HepG2 (cell line): Measurements from ENCODE around the gene SLA2.
"Not testable (repeated sequence)": the region's sequence is repeated elsewhere in the genome, so short reads cannot be mapped to it uniquely, and the experiment has no call there.

Experiments used
- ATF3 ChIP-seq: sonication (generic); formaldehyde crosslinking; IDR thresholded peaks from 2 replicates; pipeline ENCODE4 v1.4.0; 2020; ENCODE audit warnings: missing genetic modification reagents
- ZBTB33 ChIP-seq: sonication (generic); formaldehyde crosslinking; IDR thresholded peaks from 2 replicates; pipeline ENCODE4 v1.4.0; 2020; ENCODE audit warnings: missing genetic modification reagents
- TF ChIP-seq, protein P1 (sequence below): sonication (generic); formaldehyde crosslinking; IDR thresholded peaks from one replicate; pipeline ENCODE4 v1.5.1; 2020; ENCODE audit warnings: mild to moderate bottlenecking, missing genetic modification reagents; ENCODE audit errors: not compliant biosample characterization

DNA sequence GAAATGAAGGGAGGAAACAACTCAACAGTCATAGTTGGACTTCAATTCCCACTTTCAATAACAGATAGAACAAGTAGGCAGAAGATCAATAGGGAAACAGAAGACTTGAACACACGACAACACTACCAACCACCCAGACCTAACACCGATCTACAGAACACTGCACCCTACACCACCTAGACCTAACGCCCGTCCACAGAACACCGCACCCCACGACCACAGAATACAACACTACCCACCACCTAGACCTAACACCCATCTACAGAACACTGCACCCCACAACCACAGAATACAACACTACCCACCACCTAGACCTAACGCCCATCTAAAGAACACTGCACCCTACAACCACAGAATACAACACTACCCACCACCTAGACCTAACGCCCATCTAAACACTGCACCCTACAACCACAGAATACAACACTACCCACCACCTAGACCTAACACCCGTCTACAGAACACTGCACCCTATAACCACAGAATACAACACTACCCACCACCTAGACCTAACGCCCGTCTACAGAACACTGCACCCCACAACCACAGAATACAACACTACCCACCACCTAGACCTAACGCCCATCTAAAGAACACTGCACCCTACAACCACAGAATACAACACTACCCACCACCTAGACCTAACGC is 81.8 kb downstream of the SLA2 start:
- TF ChIP-seq ZBTB33; ATF3 (CRISPR knock-in tag): not testable (repeated sequence)
- TF ChIP-seq, protein P1, sequence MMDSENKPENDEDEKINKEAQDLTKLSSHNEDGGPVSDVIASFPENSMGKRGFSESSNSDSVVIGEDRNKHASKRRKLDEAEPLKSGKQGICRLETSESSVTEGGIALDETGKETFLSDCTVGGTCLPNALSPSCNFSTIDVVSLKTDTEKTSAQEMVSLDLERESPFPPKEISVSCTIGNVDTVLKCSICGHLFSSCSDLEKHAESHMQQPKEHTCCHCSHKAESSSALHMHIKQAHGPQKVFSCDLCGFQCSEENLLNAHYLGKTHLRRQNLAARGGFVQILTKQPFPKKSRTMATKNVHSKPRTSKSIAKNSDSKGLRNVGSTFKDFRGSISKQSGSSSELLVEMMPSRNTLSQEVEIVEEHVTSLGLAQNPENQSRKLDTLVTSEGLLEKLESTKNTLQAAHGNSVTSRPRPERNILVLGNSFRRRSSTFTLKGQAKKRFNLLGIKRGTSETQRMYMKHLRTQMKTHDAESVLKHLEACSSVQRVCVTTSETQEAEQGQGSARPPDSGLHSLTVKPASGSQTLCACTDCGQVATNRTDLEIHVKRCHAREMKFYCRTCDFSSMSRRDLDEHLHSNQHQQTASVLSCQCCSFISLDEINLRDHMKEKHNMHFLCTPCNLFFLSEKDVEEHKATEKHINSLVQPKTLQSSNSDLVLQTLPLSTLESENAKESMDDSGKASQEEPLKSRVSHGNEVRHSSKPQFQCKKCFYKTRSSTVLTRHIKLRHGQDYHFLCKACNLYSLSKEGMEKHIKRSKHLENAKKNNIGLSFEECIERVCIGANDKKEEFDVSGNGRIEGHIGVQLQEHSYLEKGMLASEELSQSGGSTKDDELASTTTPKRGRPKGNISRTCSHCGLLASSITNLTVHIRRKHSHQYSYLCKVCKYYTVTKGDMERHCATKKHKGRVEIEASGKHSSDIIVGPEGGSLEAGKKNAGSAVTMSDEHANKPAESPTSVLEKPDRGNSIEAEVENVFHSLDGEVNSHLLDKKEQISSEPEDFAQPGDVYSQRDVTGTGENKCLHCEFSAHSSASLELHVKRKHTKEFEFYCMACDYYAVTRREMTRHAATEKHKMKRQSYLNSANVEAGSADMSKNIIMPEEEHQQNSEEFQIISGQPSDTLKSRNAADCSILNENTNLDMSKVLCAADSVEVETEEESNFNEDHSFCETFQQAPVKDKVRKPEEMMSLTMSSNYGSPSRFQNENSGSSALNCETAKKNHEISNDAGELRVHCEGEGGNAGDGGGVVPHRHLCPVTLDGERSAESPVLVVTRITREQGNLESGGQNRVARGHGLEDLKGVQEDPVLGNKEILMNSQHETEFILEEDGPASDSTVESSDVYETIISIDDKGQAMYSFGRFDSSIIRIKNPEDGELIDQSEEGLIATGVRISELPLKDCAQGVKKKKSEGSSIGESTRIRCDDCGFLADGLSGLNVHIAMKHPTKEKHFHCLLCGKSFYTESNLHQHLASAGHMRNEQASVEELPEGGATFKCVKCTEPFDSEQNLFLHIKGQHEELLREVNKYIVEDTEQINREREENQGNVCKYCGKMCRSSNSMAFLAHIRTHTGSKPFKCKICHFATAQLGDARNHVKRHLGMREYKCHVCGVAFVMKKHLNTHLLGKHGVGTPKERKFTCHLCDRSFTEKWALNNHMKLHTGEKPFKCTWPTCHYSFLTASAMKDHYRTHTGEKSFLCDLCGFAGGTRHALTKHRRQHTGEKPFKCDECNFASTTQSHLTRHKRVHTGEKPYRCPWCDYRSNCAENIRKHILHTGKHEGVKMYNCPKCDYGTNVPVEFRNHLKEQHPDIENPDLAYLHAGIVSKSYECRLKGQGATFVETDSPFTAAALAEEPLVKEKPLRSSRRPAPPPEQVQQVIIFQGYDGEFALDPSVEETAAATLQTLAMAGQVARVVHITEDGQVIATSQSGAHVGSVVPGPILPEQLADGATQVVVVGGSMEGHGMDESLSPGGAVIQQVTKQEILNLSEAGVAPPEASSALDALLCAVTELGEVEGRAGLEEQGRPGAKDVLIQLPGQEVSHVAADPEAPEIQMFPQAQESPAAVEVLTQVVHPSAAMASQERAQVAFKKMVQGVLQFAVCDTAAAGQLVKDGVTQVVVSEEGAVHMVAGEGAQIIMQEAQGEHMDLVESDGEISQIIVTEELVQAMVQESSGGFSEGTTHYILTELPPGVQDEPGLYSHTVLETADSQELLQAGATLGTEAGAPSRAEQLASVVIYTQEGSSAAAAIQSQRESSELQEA (CRISPR knock-in tag): not testable (repeated sequence)
